Right lobe of liver (tissue), 6 donors: ENCODE results near the gene PIAS1. TPM values are rescaled to one million over a fixed set of nuclear protein-coding genes. Genes with fewer than 3 reads are reported as not detected.
"Not testable (repeated sequence)": the region's sequence is repeated elsewhere in the genome, so short reads cannot be mapped to it uniquely, and the experiment has no call there.

Experiments used
- ATAC-seq, 4 donors: fragments of 200-7000 bp; cut with Tn5 transposase; one replicate each; pipeline ENCODE4 v1.9.1; 2020; ENCODE audit warnings: mild to moderate bottlenecking in 4 of 4, moderate library complexity in 4 of 4
- DNase-seq, 3 donors: peaks; one replicate each; pipeline ENCODE4 v3.0.0-alpha.2; 2020
- H3K27ac ChIP-seq, 3 donors: fragments of 200-600 bp; one replicate each; pipeline ENCODE4 v1.8.0; 2022
- H3K27me3 ChIP-seq, 2 donors: fragments of 200-600 bp; one replicate each; pipeline ENCODE4 v1.8.0; 2022
- H3K36me3 ChIP-seq, 4 donors: fragments of 200-600 bp; sonication (generic) in 1 of 4; one replicate each; pipeline versions ENCODE4 v1.5.1 to v1.8.0; 2017 to 2022; ENCODE audit warnings: control low read depth in 1 of 4
- H3K4me1 ChIP-seq, 4 donors: fragments of 200-600 bp; sonication (generic) in 1 of 4; one replicate each; pipeline versions ENCODE4 v1.5.1 to v1.8.0; 2017 to 2022; ENCODE audit warnings: control low read depth in 1 of 4
- H3K4me3 ChIP-seq, 3 donors: fragments of 200-600 bp; one replicate each; pipeline ENCODE4 v1.8.0; 2022
- H3K9me3 ChIP-seq, 4 donors: fragments of 200-600 bp; sonication (generic) in 1 of 4; one replicate each; pipeline versions ENCODE4 v1.5.1 to v1.8.0; 2017 to 2022; ENCODE audit warnings: control low read depth in 1 of 4
- CTCF ChIP-seq, 4 donors: fragments of 200-600 bp in 3 of 4; fragments of 450-650 bp in 1 of 4; IDR thresholded peaks; one replicate each; pipeline versions ENCODE4 v1.5.1 to v1.8.0; 2016 to 2022; ENCODE audit warnings: antibody characterized with exemption in 4 of 4, mild to moderate bottlenecking in 2 of 4
- POLR2A ChIP-seq: fragments of 450-650 bp; IDR thresholded peaks from one replicate; pipeline ENCODE4 v1.6.1; 2017; ENCODE audit warnings: antibody characterized with exemption, mild to moderate bottlenecking
- WGBS: methylation state at CpG from one replicate; pipeline ENCODE4 v1.1.6; 2018; ENCODE audit warnings: low coverage, low lambda C conversion rate; ENCODE audit not compliant: insufficient coverage; ENCODE audit errors: missing lambda C conversion rate; 5-methylcytosine and 5-hydroxymethylcytosine counted together
- intact Hi-C, 2 donors: fragments of 100-400 bp; cut with DNase I; formaldehyde crosslinking; loops; one replicate each; pipeline versions ENCODE4 v1.11.2 to v1.14.1; 2022
- total RNA-seq, 6 experiments: library from RNA; depleted of rRNA in 2 of 6; stranded (reverse); fragments of >200 nt in 2 of 6; fragmentation: NEBNext Ultra II Directional in 3 of 6; extraction: Animal tissue kit (Norgen Biotek cat#: 25700) in 3 of 6; gene quantifications; one replicate each; pipeline versions ENCODE4 v1.1.0 to v1.2.4, GENCODE V29; 2016 to 2023
- donor health status: DM: no; HTN: yes; CAD: no.
- donor health status: DM: no; HTN: no; CAD: no.
- donor health status: DM: no; HTN: no; CAD: no.
- donor health status: DM: no; HTN: yes; CAD: no.
- donor health status: DM: no; HTN: yes; CAD: no.

PIAS1 gene
- total RNA-seq, 6 experiments from 2014 or later, result 8.1 to 17.3 (median 13.1) TPM

- DNase-seq (no peak), ATAC-seq (no peak)
- Histone ChIP-seq H3K4me1 (peaks cover 0 to 22% (median 2%) of the 10 kb centered on the region in 4 donors), H3K4me3 (no peak overlapping the region), H3K27me3 (no peaks in the 10 kb centered on the region), H3K36me3 (no peaks in the 10 kb centered on the region), H3K9me3 (no peaks in the 10 kb centered on the region), H3K27ac (no peak overlapping the region)
- intact Hi-C loops, result no loop called here
- no peak for TF ChIP-seq CTCF (IDR thresholded peaks at IDR 0.05)
- TF ChIP-seq POLR2A, result no peak
- WGBS, result 79% methylated on average over 6 of the region's 6 CpGs
These were observed 169.1 kb downstream of the PIAS1 start for GRCh38 chr15:68223171-68223570.

- TF ChIP-seq POLR2A (no peak), CTCF (IDR thresholded peaks at IDR 0.05) (no peak)
- H3K4me1 ChIP-seq, result peaks cover 0 to 27% (median 5%) of the 10 kb centered on the region in 4 donors
- no peak overlapping the region for H3K4me3 ChIP-seq
- no peaks in the 10 kb centered on the region for H3K36me3 ChIP-seq
- DNase-seq, result peak in 1 of 3 donors; percentile 73
- intact Hi-C loops, result no loop called here
- no peaks in the 10 kb centered on the region for H3K9me3 ChIP-seq
- H3K27me3 ChIP-seq, result no peaks in the 10 kb centered on the region
- WGBS, result 37% methylated on average over 3 of the region's 3 CpGs
- peak overlapping the region in 1 of 3 donors; percentile 31 for H3K27ac ChIP-seq
- ATAC-seq, result peak; percentile 51 to 77 (median 66)
These were observed 170.0 kb downstream of the PIAS1 start for GRCh38 chr15:68224108-68224507.

GRCh38 chr15:68224546-68225250 lies 170.6 kb downstream of the PIAS1 start:
- no peak for TF ChIP-seq POLR2A
- no peak for TF ChIP-seq CTCF (IDR thresholded peaks at IDR 0.05)
- no peaks in the 10 kb centered on the region for H3K36me3 ChIP-seq
- H3K4me3 ChIP-seq, result no peak overlapping the region
- H3K27ac ChIP-seq, result peak overlapping the region in 1 of 3 donors; percentile 31
- H3K9me3 ChIP-seq, result no peaks in the 10 kb centered on the region
- intact Hi-C loops, result no loop called here
- DNase-seq, result peak in 1 of 3 donors; percentile 46
- H3K4me1 ChIP-seq, result peaks cover 0 to 27% (median 5%) of the 10 kb centered on the region in 4 donors
- ATAC-seq, result no peak
- no peaks in the 10 kb centered on the region for H3K27me3 ChIP-seq
- 48% methylated on average over 2 of the region's 3 CpGs for WGBS

- not testable (repeated sequence) for DNase-seq, ATAC-seq
- WGBS, result 100% methylated on average over 3 of the region's 4 CpGs
These were observed 171.3 kb downstream of the PIAS1 start for GRCh38 chr15:68225442-68225841.

GRCh38 chr15:68227643-68228142 lies 173.6 kb downstream of the PIAS1 start:
- Histone ChIP-seq H3K27ac (no peak overlapping the region), H3K4me1 (peaks cover 0 to 38% (median 8%) of the 10 kb centered on the region in 4 donors), H3K27me3 (no peaks in the 10 kb centered on the region), H3K36me3 (no peaks in the 10 kb centered on the region), H3K9me3 (no peaks in the 10 kb centered on the region), H3K4me3 (no peak overlapping the region)
- peak in 1 of 3 donors; percentile 37 for DNase-seq
- 60% methylated on average over 3 of the region's 9 CpGs for WGBS
- ATAC-seq, result no peak
- intact Hi-C loops, result no loop called here
- TF ChIP-seq POLR2A (no peak), CTCF (IDR thresholded peaks at IDR 0.05) (no peak)

More at GRCh38 chr15:68225442-68225841, 171.3 kb downstream of the PIAS1 start:
- intact Hi-C loops, H3K36me3 ChIP-seq, H3K27me3 ChIP-seq, H3K9me3 ChIP-seq, H3K4me3 ChIP-seq, H3K27ac ChIP-seq: not testable (repeated sequence)
- H3K4me1 ChIP-seq, result peaks cover 0 to 31% (median 5%) of the 10 kb centered on the region in 4 donors
